Activated CD4-positive, alpha-beta T cell treated with anti-CD3 and anti-CD28 coated beads, Interleukin-2, amount 10 ng/mL, durations not matched to agents 24 days and 14 days (primary cell): ENCODE measurements around the gene OR7E24. TPM values are rescaled to one million over a fixed set of nuclear protein-coding genes. Genes with fewer than 3 reads are reported as not detected.
"Not testable (repeated sequence)": the region's sequence is repeated elsewhere in the genome, so short reads cannot be mapped to it uniquely, and the experiment has no call there.

ENCODE experiments used
- DNase-seq: peaks from one replicate; pipeline ENCODE4 v3.0.0; 2022
- H3K27ac Mint-ChIP-seq: one replicate; pipeline ENCODE4 v1.8.0; 2022; ENCODE audit warnings: mild to moderate bottlenecking, mixed read lengths
- H3K27me3 Mint-ChIP-seq: one replicate; pipeline ENCODE4 v1.8.0; 2022; ENCODE audit warnings: mixed read lengths
- H3K36me3 Mint-ChIP-seq: one replicate; pipeline ENCODE4 v1.8.0; 2022; ENCODE audit warnings: low read depth, mild to moderate bottlenecking, mixed read lengths
- H3K4me1 Mint-ChIP-seq: one replicate; pipeline ENCODE4 v1.8.0; 2021; ENCODE audit warnings: mixed read lengths
- H3K4me3 Mint-ChIP-seq: one replicate; pipeline ENCODE4 v1.8.0; 2022; ENCODE audit warnings: mild to moderate bottlenecking, moderate library complexity, mixed read lengths
- H3K9me3 Mint-ChIP-seq: one replicate; pipeline ENCODE4 v1.8.0; 2021; ENCODE audit warnings: mixed read lengths
- intact Hi-C: fragments of 100-400 bp; cut with micrococcal nuclease; formaldehyde crosslinking; loops from one replicate; pipeline ENCODE4 v1.15.1; 2023
- total RNA-seq: library from RNA; stranded (reverse); gene quantifications from 2 replicates; pipeline ENCODE4 v1.2.3, GENCODE V29; 2022

Gene OR7E24
- total RNA-seq, result not detected in 2 replicates

GRCh38 chr19:9250630-9251029, at the start of gene OR7E24:
Gene OR7E24, plus strand, starts transcription at chr19:9250930. Its CDS starts 114 bp downstream, at chr19:9251044.
- H3K36me3 Mint-ChIP-seq, result no peaks in the 10 kb centered on the region
- intact Hi-C loops, result no loop called here
- no peak within 1 kb of the TSS for H3K4me3 Mint-ChIP-seq
- no peaks in the 10 kb centered on the region for H3K4me1 Mint-ChIP-seq
- no peak within 1 kb of the TSS for H3K27ac Mint-ChIP-seq
- DNase-seq, result no peak
- no peaks in the 10 kb centered on the region for H3K27me3 Mint-ChIP-seq
- peaks cover 22% of the 10 kb centered on the region for H3K9me3 Mint-ChIP-seq

GRCh38 chr19:9205501-9206113, 45.1 kb upstream of the OR7E24 start:
- Mint-ChIP-seq H3K27me3 (no peaks in the 10 kb centered on the region), H3K36me3 (no peaks in the 10 kb centered on the region), H3K27ac (no peak overlapping the region), H3K9me3 (peaks cover 4% of the 10 kb centered on the region), H3K4me3 (peak overlapping the region; percentile 56), H3K4me1 (peaks cover 5% of the 10 kb centered on the region)
- intact Hi-C loops, result loop anchor here (1.0 to 10.0 kb wide), 5 partner anchors 68 to 591 kb away; partner anchors contain the start of genes ZNF266 and ZNF561
- peak; percentile 90 for DNase-seq

GRCh38 chr19:9219489-9219888, 31.2 kb upstream of the OR7E24 start, which contains the start of gene OR7D4:
Gene OR7D4, minus strand, starts transcription at chr19:9219589. Its CDS starts 4,752 bp downstream, at chr19:9214837.
- Mint-ChIP-seq H3K27ac (no peak within 1 kb of the TSS), H3K4me1 (no peaks in the 10 kb centered on the region), H3K9me3 (peaks cover 28% of the 10 kb centered on the region), H3K4me3 (no peak within 1 kb of the TSS), H3K36me3 (no peaks in the 10 kb centered on the region), H3K27me3 (no peaks in the 10 kb centered on the region)
- intact Hi-C loops, result no loop called here
- DNase-seq, result no peak

DNA sequence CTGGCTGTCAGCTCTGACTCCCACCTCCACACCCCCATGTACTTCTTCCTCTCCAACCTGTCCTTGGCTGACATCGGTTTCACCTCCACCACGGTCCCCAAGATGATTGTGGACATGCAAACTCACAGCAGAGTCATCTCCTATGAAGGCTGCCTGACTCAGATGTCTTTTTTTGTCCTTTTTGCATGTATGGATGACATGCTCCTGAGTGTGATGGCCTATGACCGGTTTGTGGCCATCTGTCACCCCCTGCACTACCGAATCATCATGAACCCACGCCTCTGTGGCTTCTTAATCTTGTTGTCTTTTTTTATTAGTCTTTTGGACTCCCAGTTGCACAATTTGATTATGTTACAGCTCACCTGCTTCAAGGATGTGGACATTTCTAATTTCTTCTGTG, 506 bp downstream of the OR7E24 start:
- H3K4me3 Mint-ChIP-seq, result no peak overlapping the region
- DNase-seq, result no peak
- intact Hi-C loops, result no loop called here
- no peak overlapping the region for H3K27ac Mint-ChIP-seq
- peaks cover 22% of the 10 kb centered on the region for H3K9me3 Mint-ChIP-seq
- no peaks in the 10 kb centered on the region for H3K4me1 Mint-ChIP-seq
- H3K27me3 Mint-ChIP-seq, result no peaks in the 10 kb centered on the region
- no peaks in the 10 kb centered on the region for H3K36me3 Mint-ChIP-seq

- H3K36me3 Mint-ChIP-seq, H3K27me3 Mint-ChIP-seq, H3K4me1 Mint-ChIP-seq, intact Hi-C loops, H3K27ac Mint-ChIP-seq: not testable (repeated sequence)
- H3K9me3 Mint-ChIP-seq, result peaks cover 38% of the 10 kb centered on the region
- DNase-seq, result peak; percentile 69
- H3K4me3 Mint-ChIP-seq, result peak overlapping the region; percentile 61
These were observed 32.8 kb downstream of the OR7E24 start for GRCh38 chr19:9283485-9283884.

DNA sequence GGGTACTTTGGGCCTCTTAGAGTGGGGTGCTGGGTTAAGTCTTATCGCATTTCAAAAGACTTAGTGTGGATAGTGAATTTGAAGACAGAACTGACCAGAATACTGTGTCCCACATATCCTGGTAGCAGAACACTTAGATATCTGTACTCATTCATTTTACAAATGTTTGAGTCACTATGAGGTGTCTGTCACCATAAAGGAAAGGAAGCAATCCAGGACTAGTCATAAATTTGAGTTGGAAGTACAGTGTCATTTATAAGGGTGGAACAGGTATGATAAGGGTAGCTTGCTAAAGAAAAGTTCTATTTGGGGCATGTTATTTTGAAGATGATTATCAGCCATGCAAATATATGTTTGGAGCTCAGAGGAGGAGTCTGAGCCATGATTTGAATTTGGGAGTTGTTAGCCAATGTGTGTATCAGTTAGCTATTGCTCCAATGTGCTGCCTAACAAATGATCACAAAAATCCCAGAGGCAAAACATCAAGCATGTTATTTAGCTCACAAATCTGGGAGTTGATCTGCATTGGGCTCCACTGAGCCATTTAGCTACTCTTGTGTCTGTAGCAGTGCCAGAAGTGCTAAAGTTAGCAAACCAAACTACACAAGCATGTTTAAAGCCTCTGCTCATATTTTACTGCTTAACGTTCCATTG, 38.6 kb downstream of the OR7E24 start:
- no peak for DNase-seq
- intact Hi-C loops, result no loop called here
- Mint-ChIP-seq H3K9me3 (peaks cover 36% of the 10 kb centered on the region), H3K36me3 (peaks cover 31% of the 10 kb centered on the region), H3K27me3 (no peaks in the 10 kb centered on the region), H3K27ac (no peak overlapping the region), H3K4me1 (no peaks in the 10 kb centered on the region), H3K4me3 (no peak overlapping the region)

DNA sequence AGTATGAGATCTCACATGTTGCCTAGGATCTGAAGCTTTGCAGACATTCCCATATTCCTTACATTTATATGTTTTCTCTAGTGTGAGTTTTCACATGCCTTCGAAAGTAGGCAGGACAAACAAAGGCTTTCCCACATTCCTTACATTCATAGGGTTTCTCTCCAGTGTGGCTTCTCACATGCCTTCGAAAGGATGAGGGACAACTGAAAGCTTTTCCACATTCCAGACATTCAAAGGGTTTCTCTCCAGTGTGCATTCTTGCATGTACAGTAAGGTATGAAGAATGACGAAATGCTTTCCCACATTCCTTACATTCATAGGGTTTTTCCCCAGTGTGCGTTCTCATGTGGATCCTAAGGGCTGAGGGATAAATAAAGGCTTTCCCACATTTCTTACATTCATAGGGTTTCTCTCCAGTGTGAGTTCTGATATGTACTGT, 44.7 kb downstream of the OR7E24 start:
- Mint-ChIP-seq H3K9me3 (peaks cover 26% of the 10 kb centered on the region), H3K4me1 (no peaks in the 10 kb centered on the region), H3K4me3 (no peak overlapping the region), H3K36me3 (peaks cover 77% of the 10 kb centered on the region), H3K27ac (no peak overlapping the region), H3K27me3 (no peaks in the 10 kb centered on the region)
- DNase-seq, result no peak
- intact Hi-C loops, result no loop called here

- H3K27ac Mint-ChIP-seq, result no peak overlapping the region
- peaks cover 83% of the 10 kb centered on the region for H3K36me3 Mint-ChIP-seq
- intact Hi-C loops, result no loop called here
- no peak for DNase-seq
- H3K27me3 Mint-ChIP-seq, result no peaks in the 10 kb centered on the region
- no peak overlapping the region for H3K4me3 Mint-ChIP-seq
- peaks cover 30% of the 10 kb centered on the region for H3K9me3 Mint-ChIP-seq
- no peaks in the 10 kb centered on the region for H3K4me1 Mint-ChIP-seq
These were observed 45.6 kb downstream of the OR7E24 start for GRCh38 chr19:9296336-9296735.

Other genes starting within 250 kb of the OR7E24 start
- not detected in 2 replicates for gene MUC16, start 240.5 kb upstream of the OR7E24 start, total RNA-seq
- not detected in 2 replicates for gene OR1M1, start 163.9 kb upstream of the OR7E24 start, total RNA-seq
- gene OR7G2, start 143.5 kb upstream of the OR7E24 start, total RNA-seq, result not detected in 2 replicates
- not detected in 2 replicates for gene OR7G1, start 135.2 kb upstream of the OR7E24 start, total RNA-seq
- not detected in 2 replicates for gene OR7G3, start 124.0 kb upstream of the OR7E24 start, total RNA-seq
- gene ZNF317, start 110.5 kb upstream of the OR7E24 start, total RNA-seq, result 47.1 and 50.2 TPM in 2 replicates
- gene OR7D2, start 72.0 kb upstream of the OR7E24 start, total RNA-seq, result 0.37 and 0.80 TPM in 2 replicates
- not detected in 2 replicates for gene OR7D4, start 31.3 kb upstream of the OR7E24 start, total RNA-seq
- 4.4 and 4.5 TPM in 2 replicates for gene ZNF699, start 58.9 kb downstream of the OR7E24 start, total RNA-seq
- 8.2 and 9.5 TPM in 2 replicates for gene ZNF559, start 73.2 kb downstream of the OR7E24 start, total RNA-seq
- 0.09 TPM in 1 of 2 replicates, not detected in the other for gene ZNF177, start 112.1 kb downstream of the OR7E24 start, total RNA-seq
- gene ZNF266, start 184.6 kb downstream of the OR7E24 start, total RNA-seq, result 24.9 and 25.3 TPM in 2 replicates
- gene ZNF560, start 247.7 kb downstream of the OR7E24 start, total RNA-seq, result not detected in 2 replicates